Activated T-cell treated with anti-CD3 and anti-CD28 coated beads, Interleukin-2, amount 50 U/mL, for 1 hour (primary cell): ENCODE data around the gene HGFAC.

Source experiments
- DNase-seq: peaks from one replicate; pipeline ENCODE4 v3.0.0-alpha.2; 2020

HGFAC gene

DNA sequence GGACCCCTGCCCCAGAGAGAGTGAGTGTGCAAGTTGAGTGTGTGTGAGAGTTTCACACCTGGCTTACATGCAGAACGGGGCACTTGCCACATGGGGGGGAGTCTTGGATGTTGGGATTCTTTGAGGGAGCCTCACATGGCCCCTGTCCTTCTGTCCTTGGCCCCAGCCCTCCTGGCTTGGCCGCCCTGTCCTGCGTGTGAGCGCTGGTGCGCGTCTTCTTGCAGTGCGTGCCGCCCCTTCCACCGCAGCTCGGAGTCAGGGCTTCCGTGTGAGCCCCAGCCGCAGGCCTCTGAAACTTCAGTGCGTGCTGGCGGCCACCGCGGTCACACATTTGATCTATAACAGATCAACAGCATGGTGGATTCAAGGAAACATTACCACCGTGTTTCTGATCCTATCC is 30.1 kb upstream of the HGFAC start:
- no peak for DNase-seq

DNA sequence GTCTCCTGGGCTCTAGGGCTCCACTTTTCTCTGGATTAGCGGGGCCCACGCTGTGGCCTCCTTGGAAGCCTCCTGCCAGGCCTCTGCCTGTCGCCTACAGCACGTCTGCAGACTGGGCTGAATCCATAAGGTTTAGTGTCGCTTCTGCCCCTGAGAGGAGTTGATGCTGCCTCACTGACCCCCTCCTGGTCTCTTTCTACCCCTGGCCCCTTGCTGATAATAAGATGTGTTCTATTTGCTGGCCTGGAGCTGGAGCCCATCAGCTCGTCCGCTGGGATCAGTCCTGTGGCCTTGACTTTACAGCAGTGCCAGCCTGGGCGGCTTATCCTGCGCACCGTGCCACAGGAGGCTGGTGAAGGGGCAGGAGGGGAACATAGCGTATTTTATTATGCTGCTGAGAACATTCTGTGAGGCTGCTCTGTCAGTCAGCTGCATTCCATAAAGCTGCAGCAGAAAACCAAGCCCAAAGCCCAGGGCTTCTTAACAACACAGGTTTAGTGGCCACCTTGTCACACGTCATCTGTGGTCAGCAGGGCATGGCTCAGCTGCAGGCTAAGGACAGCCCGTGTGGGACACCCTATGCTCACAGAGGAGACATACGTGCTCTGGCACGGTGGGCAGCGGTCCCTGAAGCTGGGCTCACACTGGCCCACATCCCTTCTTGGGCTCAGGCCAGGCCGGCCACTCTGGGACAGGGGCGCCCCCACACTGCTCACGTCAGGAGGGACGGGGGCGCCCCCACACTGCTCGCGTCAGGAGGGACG is 29.3 kb upstream of the HGFAC start:
- no peak for DNase-seq

DNA sequence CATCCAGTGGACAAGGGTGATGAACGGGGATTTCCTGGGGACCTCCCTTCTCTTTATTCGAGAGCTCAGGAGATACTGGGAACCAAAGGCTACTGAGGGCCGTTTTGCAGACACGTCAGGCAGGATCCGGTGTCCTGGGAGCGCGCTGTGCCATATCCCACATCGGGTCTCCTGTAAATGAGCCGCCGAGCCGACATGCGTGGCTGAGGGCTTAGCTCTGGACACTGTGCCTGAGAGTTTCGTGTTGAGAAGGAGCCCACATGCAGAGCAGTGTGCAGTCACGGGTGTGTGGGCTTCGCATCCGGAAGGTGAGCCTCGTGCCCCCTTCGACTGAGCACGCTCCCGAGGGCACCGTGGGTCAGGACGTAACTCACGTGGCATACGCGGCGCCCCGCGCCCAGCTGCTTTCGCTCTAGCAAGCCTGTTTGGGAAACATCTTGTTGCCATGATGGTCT is 28.5 kb upstream of the HGFAC start:
- no peak for DNase-seq

DNA sequence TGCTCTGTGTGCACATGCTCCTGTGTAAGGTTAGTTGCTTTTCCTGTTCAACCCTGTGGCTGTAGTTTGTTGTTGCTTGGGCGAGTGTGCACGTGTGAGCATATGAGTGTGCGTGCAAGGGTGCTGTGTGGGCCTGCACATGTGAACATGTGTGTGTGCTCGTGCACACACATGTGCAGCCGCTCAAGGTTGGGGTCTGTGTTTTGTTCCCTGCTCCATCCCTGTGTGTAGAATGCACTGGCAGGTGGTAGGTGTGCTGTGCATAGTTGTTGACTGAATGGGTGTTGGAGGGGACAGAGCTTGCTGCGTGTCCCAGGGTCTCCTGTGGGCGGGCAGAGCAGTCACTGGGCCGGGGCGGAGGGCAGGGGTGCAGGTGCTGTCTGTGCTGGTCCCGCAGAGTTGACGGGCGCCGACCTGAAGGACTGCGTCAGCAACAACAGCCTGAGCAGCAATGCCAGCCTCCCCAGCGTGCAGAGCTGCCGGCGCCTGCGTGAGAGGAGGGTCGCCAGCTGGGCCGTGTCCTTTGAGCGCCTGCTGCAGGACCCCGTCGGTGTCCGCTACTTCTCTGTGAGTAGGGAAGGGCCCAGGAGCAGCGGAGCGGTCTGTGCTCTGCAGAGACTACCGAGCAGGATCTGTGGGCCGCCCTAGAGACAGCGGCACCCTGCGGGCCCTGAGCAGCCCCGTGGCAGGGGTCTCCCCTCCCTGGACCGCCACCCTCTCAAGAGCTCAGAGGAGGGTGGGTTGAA is 27.9 kb upstream of the HGFAC start:
- no peak for DNase-seq

DNA sequence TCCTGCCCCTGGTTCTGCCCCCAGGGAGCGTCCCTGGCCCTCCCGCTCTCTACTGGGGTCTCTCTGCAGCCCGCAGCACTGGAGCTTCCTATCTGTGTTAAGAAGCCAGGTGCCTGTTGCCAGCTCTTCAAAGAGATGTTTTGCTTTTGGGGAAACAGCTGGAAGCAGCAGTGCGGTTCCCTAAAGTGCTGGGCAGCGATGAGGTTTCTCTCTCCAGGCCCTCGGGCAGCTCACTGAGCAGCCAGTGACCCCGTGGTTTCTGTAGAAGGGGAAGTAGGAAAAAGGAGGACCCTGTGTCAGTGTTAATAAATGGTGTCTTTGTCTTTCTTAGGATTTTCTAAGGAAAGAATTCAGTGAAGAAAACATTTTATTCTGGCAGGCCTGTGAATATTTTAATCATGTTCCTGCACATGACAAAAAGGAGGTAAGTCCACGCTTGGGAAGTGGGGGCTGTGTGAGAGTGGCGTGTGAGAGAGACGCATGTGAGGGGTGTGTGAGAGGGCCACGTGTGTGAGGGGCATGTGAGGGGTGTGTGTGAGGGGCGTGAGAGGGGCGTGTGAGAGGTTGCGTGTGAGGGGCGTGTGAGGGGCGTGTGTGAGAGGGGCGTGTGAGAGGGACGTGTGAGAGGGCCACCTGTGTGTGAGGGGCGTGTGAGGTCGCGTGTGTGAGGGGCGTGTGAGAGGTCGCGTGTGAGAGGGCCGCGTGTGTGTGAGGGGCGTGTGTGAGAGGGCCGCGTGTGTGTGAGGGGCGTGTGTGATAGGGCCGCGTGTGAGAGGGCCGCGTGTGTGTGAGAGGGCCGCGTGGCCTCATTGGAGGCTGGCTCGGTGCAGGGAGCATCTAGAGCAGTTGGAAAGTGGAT is 27.1 kb upstream of the HGFAC start:
- no peak for DNase-seq

DNA sequence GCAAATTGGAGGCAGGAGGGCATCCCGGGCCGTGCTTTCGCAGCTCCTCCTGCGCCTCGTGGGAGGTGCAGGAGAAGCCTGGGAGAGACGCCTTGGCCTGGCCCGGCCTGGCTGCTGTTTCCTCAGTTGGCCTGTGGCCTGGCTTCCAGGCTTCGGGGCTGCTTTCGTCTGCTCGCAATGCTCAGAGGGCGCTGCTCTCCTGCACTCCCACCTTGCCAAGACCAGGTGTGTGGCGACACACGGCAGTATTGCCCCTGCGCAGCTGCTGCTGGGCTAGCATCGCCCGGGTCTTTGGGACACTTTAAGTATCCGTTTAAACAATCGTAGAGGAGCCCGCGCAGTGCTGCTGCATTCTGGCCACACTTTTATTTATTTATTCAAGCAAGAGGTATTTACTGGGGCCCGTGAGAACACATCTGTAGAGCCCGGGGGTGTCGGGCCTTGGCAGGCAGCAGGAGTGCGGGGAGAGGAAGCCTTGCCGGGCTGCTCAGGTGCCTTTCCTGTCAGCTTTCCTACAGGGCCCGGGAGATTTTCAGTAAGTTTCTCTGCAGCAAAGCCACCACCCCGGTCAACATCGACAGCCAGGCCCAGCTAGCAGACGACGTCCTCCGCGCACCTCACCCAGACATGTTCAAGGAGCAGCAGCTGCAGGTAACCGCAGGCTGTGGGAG is 26.2 kb upstream of the HGFAC start:
- DNase-seq = no peak

DNA sequence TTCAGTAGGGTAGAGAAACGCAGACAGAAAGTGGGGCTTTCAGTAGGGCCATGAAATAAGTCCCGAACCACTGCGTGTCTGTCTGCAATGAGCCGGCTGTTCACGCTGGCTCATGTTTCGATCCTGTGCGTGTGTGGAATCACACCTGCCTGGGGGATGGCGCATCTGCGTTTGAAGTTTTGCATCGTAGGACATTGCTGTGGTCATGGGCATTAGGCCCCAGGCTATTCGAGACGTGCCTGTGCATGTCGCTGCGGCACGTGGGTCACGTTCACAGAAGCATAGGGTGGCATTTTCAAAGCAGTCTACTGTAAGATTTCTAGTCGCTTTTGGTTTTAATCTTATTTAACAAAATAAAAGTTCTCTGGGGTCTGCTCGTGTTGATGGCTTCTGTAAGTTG is 25.5 kb upstream of the HGFAC start:
- DNase-seq = no peak

DNA sequence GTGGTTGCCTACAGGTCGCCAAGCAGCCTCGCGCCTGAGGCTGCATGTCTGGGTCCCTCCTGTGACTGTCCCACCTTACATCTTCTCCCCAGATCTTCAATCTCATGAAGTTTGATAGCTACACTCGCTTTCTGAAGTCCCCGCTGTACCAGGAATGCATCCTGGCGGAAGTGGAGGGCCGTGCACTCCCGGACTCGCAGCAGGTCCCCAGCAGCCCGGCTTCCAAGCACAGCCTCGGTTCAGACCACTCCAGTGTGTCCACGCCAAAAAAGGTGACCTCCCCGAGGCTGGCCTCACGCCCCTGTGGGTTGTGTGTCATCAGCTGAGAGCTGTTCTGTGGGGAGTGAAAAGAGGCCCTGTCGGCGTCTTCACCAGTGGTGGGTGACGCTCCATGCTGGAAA is 24.9 kb upstream of the HGFAC start:
- DNase-seq = no peak

DNA sequence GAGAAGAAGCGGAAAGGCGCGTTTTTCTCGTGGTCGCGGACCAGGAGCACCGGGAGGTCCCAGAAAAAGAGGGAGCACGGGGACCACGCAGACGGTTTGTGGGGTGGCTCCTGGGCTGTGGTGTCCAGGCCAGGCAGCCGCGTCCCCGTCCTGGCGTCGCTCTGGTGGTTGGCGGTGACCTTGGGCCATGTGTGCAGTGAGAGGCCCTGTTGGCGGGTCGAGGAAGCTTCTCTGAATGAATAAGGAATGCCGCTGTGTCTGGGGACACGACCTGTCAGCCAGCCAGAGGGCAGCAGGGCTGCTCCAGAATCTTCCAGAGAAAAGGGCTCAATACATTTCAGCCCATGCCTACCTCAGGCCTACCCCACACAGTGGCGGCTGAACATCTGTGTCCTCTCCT is 24.3 kb upstream of the HGFAC start:
- DNase-seq = no peak

DNA sequence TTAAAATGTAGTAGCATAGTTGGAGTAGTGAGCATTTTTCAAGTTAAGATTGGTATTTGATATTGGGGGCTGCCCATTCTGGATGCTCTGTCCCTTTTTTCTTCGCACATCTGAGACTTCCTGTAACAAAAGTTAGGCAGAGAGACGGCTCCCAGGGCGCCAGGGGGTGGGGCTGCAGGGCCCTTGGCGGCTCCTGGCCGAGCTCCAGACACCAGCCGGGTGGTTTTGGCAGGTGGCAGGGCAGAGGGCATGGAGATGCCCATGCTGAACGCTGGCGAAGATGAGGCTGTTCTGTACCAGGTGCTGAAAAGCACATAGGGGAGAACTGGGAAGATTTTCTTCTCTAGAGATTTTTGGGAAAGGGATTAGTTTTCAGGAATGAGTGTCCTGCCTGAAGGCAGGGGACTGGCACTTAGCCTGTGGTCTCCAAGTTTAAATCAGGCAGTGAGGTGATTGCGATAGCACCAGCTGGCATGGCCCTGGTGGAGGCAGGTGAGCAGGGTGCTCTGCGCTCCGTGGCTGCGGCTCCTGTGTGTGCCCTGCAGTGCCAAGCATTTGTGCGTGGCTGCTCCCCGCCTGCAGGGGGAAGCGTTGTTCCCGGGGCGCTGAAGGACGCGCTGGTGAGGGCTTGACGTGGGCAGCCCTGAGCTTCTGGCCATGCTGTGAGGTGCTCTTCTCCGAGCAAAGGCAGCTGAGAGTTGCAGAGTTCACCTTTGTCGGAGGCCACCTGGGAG is 23.6 kb upstream of the HGFAC start:
- no peak for DNase-seq

DNA sequence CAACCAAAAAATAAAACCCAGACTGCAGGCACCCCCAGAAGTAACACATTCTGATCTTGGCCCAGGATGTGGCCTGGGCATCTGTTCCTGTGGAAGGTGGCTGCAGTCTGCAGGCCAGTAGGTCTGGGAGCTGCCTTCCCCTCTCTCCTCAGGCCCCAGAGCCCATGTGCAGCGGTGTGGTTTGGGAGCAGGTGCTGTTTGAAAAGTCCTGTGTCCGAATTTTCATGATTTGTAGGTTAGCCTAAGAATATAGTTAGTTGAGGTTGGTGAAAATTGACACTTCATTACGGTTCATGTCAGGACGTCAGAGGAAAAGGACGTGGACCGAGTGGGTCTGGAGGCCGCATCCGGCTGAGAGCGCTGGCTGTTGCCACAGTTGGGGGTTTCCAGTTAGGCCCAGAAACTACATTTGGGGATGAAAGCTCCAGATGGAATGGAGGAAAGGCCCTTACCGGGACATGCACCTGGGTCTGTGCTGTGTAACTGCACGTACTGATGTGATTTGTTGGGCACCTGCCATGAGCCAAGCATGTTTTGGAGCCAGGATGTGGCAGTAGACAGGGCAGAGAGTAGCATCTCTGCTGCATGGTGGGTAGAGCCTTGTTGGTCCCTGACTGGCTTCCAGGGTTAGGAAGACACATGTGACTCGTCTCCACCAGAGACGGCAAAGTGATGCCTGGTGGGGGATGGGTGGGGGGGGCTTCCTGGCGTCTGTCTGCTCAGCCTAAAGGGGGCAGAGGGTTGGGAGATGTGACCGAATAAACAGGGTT is 21.7 kb upstream of the HGFAC start:
- DNase-seq = no peak

DNA sequence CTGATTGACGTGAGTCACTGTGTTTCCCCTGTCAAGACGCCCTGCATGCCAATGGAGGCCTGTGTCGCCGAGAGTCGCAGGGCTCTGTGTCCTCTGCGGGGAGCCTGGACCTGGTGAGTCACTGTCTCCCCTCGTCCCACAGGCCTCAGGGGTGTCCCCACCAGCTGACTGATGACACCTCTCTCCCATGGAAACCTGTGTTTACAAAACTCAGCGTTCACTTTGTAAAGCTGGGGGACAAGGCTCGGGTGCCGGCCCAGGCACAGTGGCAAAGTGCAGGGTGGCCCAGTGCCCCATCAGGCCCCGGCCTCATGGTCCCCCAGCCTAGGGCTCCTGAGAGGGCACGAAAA is 21.2 kb upstream of the HGFAC start:
- no peak for DNase-seq

DNA sequence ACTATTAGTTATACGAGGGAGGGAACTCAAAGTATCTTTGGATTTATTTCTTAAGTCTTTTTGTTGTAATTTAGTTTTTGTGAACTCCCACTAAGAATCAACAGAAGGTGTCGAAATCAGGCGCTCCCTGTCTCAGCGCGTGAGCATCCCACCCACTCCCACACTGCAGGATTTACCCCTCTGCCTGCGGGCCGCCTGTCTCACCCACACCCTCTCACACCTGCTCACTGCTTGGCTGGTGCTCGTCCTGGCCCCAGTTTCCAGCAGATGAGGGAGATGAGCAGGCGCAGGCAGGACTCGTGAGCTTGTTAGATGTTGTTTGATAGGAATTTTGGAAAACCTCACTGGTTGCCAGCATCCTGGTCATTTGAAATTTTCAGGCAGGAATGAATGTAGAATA is 20.8 kb upstream of the HGFAC start:
- no peak for DNase-seq

DNA sequence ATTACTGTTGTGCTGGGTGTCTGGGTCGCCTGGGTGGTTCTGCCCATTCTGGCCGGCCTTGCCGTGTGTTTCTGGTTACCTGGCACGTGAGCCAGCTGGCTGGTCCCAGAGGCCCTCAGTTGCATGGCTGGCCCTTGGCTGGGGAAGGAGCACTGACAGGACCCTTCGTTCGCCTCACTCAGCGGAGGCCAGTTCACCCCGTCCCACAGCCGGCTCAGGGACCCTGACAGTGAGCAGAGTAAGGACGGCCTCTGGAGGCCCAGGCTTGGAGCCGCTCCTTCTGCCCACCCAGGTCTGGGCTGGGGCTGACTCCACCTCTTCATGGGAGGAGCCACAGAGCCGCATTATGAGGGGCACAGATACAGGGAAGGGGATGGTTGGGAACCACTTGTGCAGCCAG is 20.3 kb upstream of the HGFAC start:
- DNase-seq = no peak

DNA sequence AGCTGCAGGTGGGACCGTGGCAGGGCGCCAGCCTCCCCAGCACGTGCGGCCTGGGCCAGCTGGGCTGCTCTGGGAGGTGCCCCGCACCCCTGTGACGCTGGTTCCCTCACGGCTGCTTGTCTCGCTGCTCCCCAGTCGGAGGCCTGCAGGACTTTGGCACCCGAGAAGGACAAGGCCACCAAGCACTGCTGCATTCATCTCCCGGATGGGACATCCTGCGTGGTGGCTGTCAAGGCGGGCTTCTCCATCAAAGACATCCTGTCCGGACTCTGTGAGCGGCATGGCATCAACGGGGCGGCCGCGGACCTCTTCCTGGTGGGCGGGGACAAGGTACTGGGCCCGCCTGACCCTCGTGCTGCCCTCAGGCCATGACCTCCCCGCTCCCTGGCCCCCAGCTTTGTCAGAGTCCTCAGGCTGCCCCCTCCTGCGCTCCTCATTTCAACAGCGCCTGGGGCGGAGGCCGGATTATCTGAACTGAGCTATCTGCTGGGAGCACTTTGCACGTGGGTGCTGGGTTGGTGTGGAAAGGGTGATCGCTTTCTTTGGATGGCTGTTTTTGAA is 19.4 kb upstream of the HGFAC start:
- no peak for DNase-seq

DNA sequence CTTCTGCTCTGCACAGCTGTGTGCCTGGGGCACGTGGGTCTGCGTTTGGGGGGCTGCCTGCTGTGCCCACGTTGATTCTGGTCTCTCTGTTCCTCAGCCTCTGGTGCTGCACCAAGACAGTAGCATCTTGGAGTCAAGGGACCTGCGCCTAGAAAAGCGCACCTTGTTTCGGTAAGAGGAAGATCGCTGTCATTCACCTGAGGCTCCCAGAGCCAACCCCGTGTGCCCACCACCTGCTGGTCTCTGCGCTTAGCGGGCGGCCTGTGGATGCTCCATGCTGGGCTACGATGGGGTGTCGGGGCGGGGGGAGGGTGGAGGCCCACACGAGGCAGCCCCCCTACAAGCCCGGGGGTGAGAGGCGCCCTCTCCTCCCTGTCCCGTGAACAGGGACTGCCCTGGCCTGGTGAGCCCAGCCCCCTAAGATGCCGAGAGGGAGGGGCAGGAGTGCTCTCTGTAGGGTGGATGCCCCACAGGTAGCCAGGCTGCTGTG is 18.9 kb upstream of the HGFAC start:
- DNase-seq = no peak

DNA sequence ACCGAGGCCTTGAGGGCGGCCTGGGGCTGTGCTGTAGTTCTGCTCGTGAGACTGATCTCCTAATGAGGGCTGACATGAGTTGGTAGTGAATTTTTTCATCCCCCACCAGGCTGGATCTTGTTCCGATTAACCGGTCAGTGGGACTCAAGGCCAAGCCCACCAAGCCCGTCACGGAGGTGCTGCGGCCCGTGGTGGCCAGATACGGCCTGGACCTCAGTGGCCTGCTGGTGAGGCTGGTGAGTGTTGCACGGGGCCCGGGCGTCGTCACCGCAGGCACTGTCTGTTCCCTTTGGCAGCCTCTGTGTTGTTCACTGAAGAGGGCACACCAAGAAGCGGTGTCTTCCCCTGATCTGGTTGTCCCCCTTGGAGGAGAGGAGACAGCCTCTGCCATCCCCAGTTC is 18.4 kb upstream of the HGFAC start:
- DNase-seq = no peak

DNA sequence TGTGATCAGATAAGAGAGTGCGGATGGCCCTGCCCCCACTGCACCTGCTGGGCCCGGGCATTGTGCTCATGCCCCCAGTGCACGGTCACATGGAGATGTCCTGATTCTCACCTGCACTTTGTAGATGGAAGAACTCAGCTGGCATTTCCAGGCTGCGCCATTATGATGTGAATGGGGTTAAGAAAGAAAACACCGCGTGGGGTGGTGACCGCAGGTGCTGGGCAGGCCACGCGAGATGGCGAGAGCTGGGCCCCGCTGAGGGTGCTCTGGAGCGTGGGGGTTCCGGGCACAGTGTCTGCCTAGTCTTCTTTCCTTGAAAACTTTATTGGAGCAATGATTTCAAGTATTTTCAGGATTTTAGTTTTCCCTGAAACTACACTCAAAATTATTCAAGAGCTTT is 17.8 kb upstream of the HGFAC start:
- DNase-seq = no peak

DNA sequence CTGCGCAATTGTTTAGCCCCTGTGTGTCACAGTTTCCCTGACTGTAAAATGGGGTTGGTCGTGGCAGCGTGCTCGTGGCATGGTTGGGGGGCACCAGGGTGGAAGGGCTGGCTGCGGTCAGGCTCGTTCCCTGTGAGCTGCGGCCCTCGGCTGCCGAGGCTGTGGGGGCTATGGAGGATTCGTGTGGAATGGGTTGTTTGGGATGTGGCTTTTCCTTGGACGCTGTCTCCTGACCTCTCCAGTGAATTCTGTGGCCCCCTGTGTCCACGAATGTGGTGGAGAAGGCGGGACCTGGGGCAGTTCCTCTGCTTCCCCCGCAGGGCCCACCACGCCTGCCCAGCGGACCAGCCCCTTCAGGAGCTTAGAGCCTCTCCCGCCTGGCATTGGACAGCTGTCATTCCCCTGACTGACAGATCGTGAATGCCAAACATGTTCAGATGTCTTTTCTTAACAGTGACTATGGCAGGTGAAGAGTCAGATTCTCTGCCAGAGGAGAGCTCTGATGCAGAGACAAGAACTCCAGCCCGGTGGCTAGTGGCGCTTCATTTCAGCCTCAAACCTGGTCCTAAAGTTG is 17.2 kb upstream of the HGFAC start:
- no peak for DNase-seq

DNA sequence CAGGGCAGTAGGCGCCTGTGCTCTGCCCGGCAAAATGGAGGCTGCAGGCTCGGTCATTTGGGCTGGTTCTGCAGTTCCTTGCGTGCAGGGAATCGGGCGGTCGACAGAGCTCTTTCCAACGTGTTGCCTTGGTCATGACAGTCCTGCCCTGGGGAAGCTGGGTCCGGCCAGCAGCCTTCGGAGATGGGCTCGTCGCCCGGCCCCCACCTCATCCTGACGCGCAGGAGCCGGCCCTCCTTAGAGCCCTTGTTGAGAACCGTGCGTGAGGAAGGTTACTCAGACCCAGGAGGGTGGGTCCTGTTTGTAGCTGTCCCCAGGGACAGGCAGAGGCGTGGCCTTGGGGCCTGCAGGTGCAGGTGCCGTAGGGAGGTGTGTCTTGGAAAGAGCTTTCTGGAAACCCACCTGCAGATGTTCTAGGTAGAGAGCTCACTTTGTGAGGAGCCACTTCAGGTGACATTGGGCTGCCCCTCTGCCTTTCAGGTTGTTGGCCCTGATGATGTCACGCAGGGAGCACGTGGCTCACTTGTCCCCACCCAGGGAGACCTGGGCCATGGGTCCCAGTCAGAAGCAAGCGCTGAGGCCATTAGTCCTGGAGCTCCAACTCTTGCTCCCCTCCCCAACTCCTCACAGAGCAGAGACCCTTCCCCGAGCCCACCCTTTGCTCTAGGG is 15.2 kb upstream of the HGFAC start:
- no peak for DNase-seq
